Measurements from ENCODE around the gene ZBTB45.

Gene ZBTB45

GRCh38 chr19:58477130-58477529 is 42.5 kb downstream of the ZBTB45 start:
- peak overlapping the region; percentile 69; the same call in 1 of the 2 replicates for H3K27ac ChIP-seq (ENCODE audit: extremely low read depth, low read depth, low read length)
- H3K36me3 ChIP-seq (ENCODE audit: control insufficient read depth in 2 of 2, insufficient read depth in 1 of 2, low read length in 2 of 2) = peaks cover 12 to 56% of the 10 kb centered on the region in 2 experiments
- POLR2A ChIA-PET = interaction anchor here (1.0 to 1.5 kb wide), 3 partner anchors 26 to 114 kb away, joined by 4 read pairs; partner anchors contain the start of genes ZBTB45, ZNF324B and ZNF497
- TF ChIP-seq ZNF114 (tag by site-specific recombination; IDR thresholded peaks at IDR 0.05) (no peak), MYNN (tag by site-specific recombination; IDR thresholded peaks at IDR 0.05; ENCODE audit: borderline replicate concordance) (no peak), ZNF48 (tag by site-specific recombination; IDR thresholded peaks at IDR 0.05) (no peak), ZNF830 (tag by site-specific recombination; IDR thresholded peaks at IDR 0.05; ENCODE audit: low read depth) (no peak), ZBTB21 (tag by site-specific recombination; IDR thresholded peaks at IDR 0.05) (no peak), ZNF2 (tag by site-specific recombination; IDR thresholded peaks at IDR 0.05) (no peak), ZNF433 (tag by site-specific recombination; IDR thresholded peaks at IDR 0.05; ENCODE audit: low read depth) (no peak), ZNF19 (tag by site-specific recombination; IDR thresholded peaks at IDR 0.05; ENCODE audit: low read depth) (no peak), ZNF112 (tag by site-specific recombination; IDR thresholded peaks at IDR 0.05) (no peak), ZNF175 (tag by site-specific recombination; IDR thresholded peaks at IDR 0.05) (no peak), ZNF692 (tag by site-specific recombination; IDR thresholded peaks at IDR 0.05) (no peak), ZNF521 (tag by site-specific recombination; IDR thresholded peaks at IDR 0.05) (no peak), YY1 (tag by site-specific recombination; IDR thresholded peaks at IDR 0.05) (no peak), GFI1B (tag by site-specific recombination; IDR thresholded peaks at IDR 0.05) (no peak)
- TF ChIP-seq, protein P1, sequence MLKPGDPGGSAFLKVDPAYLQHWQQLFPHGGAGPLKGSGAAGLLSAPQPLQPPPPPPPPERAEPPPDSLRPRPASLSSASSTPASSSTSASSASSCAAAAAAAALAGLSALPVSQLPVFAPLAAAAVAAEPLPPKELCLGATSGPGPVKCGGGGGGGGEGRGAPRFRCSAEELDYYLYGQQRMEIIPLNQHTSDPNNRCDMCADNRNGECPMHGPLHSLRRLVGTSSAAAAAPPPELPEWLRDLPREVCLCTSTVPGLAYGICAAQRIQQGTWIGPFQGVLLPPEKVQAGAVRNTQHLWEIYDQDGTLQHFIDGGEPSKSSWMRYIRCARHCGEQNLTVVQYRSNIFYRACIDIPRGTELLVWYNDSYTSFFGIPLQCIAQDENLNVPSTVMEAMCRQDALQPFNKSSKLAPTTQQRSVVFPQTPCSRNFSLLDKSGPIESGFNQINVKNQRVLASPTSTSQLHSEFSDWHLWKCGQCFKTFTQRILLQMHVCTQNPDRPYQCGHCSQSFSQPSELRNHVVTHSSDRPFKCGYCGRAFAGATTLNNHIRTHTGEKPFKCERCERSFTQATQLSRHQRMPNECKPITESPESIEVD (tag by site-specific recombination; IDR thresholded peaks at IDR 0.05) = no peak
- TF ChIP-seq, protein P2, sequence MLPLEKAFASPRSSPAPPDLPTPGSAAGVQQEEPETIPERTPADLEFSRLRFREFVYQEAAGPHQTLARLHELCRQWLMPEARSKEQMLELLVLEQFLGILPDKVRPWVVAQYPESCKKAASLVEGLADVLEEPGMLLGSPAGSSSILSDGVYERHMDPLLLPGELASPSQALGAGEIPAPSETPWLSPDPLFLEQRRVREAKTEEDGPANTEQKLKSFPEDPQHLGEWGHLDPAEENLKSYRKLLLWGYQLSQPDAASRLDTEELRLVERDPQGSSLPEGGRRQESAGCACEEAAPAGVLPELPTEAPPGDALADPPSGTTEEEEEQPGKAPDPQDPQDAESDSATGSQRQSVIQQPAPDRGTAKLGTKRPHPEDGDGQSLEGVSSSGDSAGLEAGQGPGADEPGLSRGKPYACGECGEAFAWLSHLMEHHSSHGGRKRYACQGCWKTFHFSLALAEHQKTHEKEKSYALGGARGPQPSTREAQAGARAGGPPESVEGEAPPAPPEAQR (tag by site-specific recombination; IDR thresholded peaks at IDR 0.05) = no peak
- TF ChIP-seq, protein P3, sequence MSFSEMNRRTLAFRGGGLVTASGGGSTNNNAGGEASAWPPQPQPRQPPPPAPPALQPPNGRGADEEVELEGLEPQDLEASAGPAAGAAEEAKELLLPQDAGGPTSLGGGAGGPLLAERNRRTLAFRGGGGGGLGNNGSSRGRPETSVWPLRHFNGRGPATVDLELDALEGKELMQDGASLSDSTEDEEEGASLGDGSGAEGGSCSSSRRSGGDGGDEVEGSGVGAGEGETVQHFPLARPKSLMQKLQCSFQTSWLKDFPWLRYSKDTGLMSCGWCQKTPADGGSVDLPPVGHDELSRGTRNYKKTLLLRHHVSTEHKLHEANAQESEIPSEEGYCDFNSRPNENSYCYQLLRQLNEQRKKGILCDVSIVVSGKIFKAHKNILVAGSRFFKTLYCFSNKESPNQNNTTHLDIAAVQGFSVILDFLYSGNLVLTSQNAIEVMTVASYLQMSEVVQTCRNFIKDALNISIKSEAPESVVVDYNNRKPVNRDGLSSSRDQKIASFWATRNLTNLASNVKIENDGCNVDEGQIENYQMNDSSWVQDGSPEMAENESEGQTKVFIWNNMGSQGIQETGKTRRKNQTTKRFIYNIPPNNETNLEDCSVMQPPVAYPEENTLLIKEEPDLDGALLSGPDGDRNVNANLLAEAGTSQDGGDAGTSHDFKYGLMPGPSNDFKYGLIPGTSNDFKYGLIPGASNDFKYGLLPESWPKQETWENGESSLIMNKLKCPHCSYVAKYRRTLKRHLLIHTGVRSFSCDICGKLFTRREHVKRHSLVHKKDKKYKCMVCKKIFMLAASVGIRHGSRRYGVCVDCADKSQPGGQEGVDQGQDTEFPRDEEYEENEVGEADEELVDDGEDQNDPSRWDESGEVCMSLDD (tag by site-specific recombination; IDR thresholded peaks at IDR 0.05) = no peak
- TF ChIP-seq, protein P4, sequence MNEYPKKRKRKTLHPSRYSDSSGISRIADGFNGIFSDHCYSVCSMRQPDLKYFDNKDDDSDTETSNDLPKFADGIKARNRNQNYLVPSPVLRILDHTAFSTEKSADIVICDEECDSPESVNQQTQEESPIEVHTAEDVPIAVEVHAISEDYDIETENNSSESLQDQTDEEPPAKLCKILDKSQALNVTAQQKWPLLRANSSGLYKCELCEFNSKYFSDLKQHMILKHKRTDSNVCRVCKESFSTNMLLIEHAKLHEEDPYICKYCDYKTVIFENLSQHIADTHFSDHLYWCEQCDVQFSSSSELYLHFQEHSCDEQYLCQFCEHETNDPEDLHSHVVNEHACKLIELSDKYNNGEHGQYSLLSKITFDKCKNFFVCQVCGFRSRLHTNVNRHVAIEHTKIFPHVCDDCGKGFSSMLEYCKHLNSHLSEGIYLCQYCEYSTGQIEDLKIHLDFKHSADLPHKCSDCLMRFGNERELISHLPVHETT (tag by site-specific recombination; IDR thresholded peaks at IDR 0.05) = no peak
- TF ChIP-seq, protein P5, sequence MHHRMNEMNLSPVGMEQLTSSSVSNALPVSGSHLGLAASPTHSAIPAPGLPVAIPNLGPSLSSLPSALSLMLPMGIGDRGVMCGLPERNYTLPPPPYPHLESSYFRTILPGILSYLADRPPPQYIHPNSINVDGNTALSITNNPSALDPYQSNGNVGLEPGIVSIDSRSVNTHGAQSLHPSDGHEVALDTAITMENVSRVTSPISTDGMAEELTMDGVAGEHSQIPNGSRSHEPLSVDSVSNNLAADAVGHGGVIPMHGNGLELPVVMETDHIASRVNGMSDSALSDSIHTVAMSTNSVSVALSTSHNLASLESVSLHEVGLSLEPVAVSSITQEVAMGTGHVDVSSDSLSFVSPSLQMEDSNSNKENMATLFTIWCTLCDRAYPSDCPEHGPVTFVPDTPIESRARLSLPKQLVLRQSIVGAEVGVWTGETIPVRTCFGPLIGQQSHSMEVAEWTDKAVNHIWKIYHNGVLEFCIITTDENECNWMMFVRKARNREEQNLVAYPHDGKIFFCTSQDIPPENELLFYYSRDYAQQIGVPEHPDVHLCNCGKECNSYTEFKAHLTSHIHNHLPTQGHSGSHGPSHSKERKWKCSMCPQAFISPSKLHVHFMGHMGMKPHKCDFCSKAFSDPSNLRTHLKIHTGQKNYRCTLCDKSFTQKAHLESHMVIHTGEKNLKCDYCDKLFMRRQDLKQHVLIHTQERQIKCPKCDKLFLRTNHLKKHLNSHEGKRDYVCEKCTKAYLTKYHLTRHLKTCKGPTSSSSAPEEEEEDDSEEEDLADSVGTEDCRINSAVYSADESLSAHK (tag by site-specific recombination; IDR thresholded peaks at IDR 0.05) = no peak
- peaks cover 7% of the 10 kb centered on the region; the same call in 1 of the 2 replicates for H3K4me1 ChIP-seq (ENCODE audit: control insufficient read depth, insufficient read depth, low read length)
- H3K9me3 ChIP-seq (ENCODE audit: control insufficient read depth, insufficient read depth, low read depth, low read length) = no peaks in the 10 kb centered on the region
- CTCF ChIA-PET = no interaction called here
- H3K4me3 ChIP-seq (ENCODE audit: low read depth, low read length) = no peak overlapping the region; the same call in 1 of the 2 replicates
